SK-N-SH (cell line): ENCODE measurements around the gene CHCHD6. TPM values are rescaled to one million over a fixed set of nuclear protein-coding genes. Genes with fewer than 3 reads are reported as not detected.

Source experiments
- CTCF ChIA-PET: fragments of 300-600, 350-600 bp; formaldehyde crosslinking; extraction: SDS; loops from one replicate; lab custom pipeline; 2021; lab: Yijun Ruan, JAX
- POLR2A ChIA-PET: fragments of 350-600 bp; sonication (Branson Sonifier 250); formaldehyde crosslinking; extraction: SDS; loops from one replicate; lab custom pipeline; 2020; ENCODE audit warnings: antibody characterized with exemption, inconsistent platforms; lab: Yijun Ruan, JAX
- DNase-seq: peaks from one replicate; pipeline ENCODE4 v3.0.0; 2012
- H2AFZ ChIP-seq: fragments of 200-600 bp; sonication (generic); 2 replicates; pipeline ENCODE4 v1.8.1; 2016; ENCODE audit warnings: antibody characterized with exemption, mild to moderate bottlenecking, low read depth
- H3F3A ChIP-seq: fragments of 200-600 bp; sonication (generic); replicated peaks from 2 replicates; pipeline ENCODE3; 2016; ENCODE audit warnings: antibody characterized with exemption, mild to moderate bottlenecking; ENCODE audit not compliant: insufficient read depth
- H3K27ac ChIP-seq, 2 experiments: fragments of 200-500 bp in 1 of 2; fragments of 200-600 bp in 1 of 2; sonication (Bioruptor generic) in 1 of 2; sonication (generic), shearing (Covaris generic) in 1 of 2; 2 replicates each; pipeline versions ENCODE4 v1.5.1 to v1.6.1; 2014 to 2016; ENCODE audit warnings: low read depth in 2 of 2, inconsistent platforms in 1 of 2, low read length in 1 of 2, mild to moderate bottlenecking in 1 of 2, mixed read lengths in 1 of 2
- H3K27me3 ChIP-seq: fragments of 200-600 bp; sonication (generic), shearing (Covaris generic); 2 replicates; pipeline ENCODE4 v1.6.1; 2016; ENCODE audit warnings: mixed run types; ENCODE audit not compliant: insufficient read depth
- H3K36me3 ChIP-seq, 2 experiments: fragments of 200-500 bp in 1 of 2; fragments of 200-600 bp in 1 of 2; sonication (Bioruptor generic) in 1 of 2; sonication (generic) in 1 of 2; replicated peaks in 1 of 2; 2 replicates each; pipeline versions ENCODE3 to v1.5.1; 2014 to 2016; ENCODE audit warnings: low read length in 1 of 2, mild to moderate bottlenecking in 1 of 2; ENCODE audit not compliant: insufficient read depth in 2 of 2, control insufficient read depth in 1 of 2
- H3K4me1 ChIP-seq, 2 experiments: fragments of 200-500 bp in 1 of 2; fragments of 200-600 bp in 1 of 2; sonication (Bioruptor generic) in 1 of 2; sonication (generic), shearing (Covaris generic) in 1 of 2; 2 replicates each; pipeline versions ENCODE4 v1.5.1 to v1.6.1; 2014 to 2016; ENCODE audit warnings: low read depth in 1 of 2, low read length in 1 of 2, mixed run types in 1 of 2; ENCODE audit not compliant: insufficient read depth in 2 of 2, control insufficient read depth in 1 of 2
- H3K4me2 ChIP-seq: fragments of 200-600 bp; sonication (generic), shearing (Covaris generic); 2 replicates; pipeline ENCODE4 v1.6.1; 2017; ENCODE audit warnings: mixed run types
- H3K4me3 ChIP-seq, 2 experiments: fragments of 200-500 bp in 1 of 2; fragments of 200-600 bp in 1 of 2; sonication (Bioruptor generic) in 1 of 2; sonication (generic), shearing (Covaris generic) in 1 of 2; 2 replicates each; pipeline versions ENCODE4 v1.5.1 to v1.8.1; 2014 to 2016; ENCODE audit warnings: low read depth in 2 of 2, inconsistent platforms in 1 of 2, low read length in 1 of 2, mild to moderate bottlenecking in 1 of 2, mixed read lengths in 1 of 2, moderate library complexity in 1 of 2
- H3K79me2 ChIP-seq: fragments of 200-600 bp; sonication (generic); 2 replicates; pipeline ENCODE4 v1.8.1; 2017; ENCODE audit warnings: mild to moderate bottlenecking; ENCODE audit not compliant: insufficient read depth
- H3K9ac ChIP-seq: fragments of 200-600 bp; sonication (generic); 2 replicates; pipeline ENCODE4 v1.6.1; 2017; ENCODE audit warnings: mixed run types
- H3K9me2 ChIP-seq: fragments of 200-600 bp; sonication (generic); 2 replicates; pipeline ENCODE4 v1.6.1; 2017; ENCODE audit warnings: mixed run types
- H3K9me3 ChIP-seq: fragments of 200-600 bp; sonication (generic); 2 replicates; pipeline ENCODE4 v1.6.1; 2017; ENCODE audit warnings: mixed run types, mild to moderate bottlenecking, moderate library complexity
- H4K20me1 ChIP-seq: fragments of 200-600 bp; sonication (generic); 2 replicates; pipeline ENCODE4 v1.6.1; 2017; ENCODE audit warnings: mild to moderate bottlenecking, mixed run types; ENCODE audit not compliant: insufficient read depth
- CHD2 ChIP-seq: fragments of 150-350 bp; IDR thresholded peaks from 2 replicates; pipeline ENCODE4 v1.6.1; 2018; ENCODE audit warnings: low read length; ENCODE audit not compliant: partially characterized antibody
- CTCF ChIP-seq: fragments of 200-600 bp; sonication (generic); IDR thresholded peaks from 2 replicates; pipeline ENCODE4 v1.6.1; 2017; ENCODE audit warnings: antibody characterized with exemption, mild to moderate bottlenecking, moderate library complexity
- EZH2phosphoT487 ChIP-seq: fragments of 200-600 bp; sonication (generic); IDR thresholded peaks from 2 replicates; pipeline ENCODE4 v1.6.1; 2017; ENCODE audit warnings: low read depth, mixed run types, mild to moderate bottlenecking, antibody characterized with exemption, moderate library complexity, borderline replicate concordance
- JUND ChIP-seq: IDR thresholded peaks from 2 replicates; pipeline ENCODE4 v1.4.0; 2012
- MXI1 ChIP-seq: IDR thresholded peaks from 2 replicates; pipeline ENCODE4 v1.6.1; 2012; ENCODE audit warnings: mild to moderate bottlenecking, low read depth, low read length, improper control_type of control experiment
- NFIC ChIP-seq: IDR thresholded peaks from 2 replicates; pipeline ENCODE4 v1.4.0; 2012; ENCODE audit warnings: borderline replicate concordance
- NRF1 ChIP-seq: IDR thresholded peaks from 2 replicates; pipeline ENCODE4 v1.6.1; 2012; ENCODE audit warnings: low read depth, mild to moderate bottlenecking, low read length
- PBX3 ChIP-seq: IDR thresholded peaks from 2 replicates; pipeline ENCODE4; 2012
- RCOR1 ChIP-seq: fragments of 150-350 bp; IDR thresholded peaks from 2 replicates; pipeline ENCODE4 v1.6.1; 2017; ENCODE audit warnings: antibody characterized with exemption, low read length
- REST ChIP-seq: IDR thresholded peaks from 2 replicates; pipeline ENCODE4 v1.6.1; 2012; ENCODE audit warnings: mild to moderate bottlenecking, low read depth, low read length, moderate library complexity
- RFX5 ChIP-seq: IDR thresholded peaks from 2 replicates; pipeline ENCODE4 v1.6.1; 2012; ENCODE audit warnings: mild to moderate bottlenecking, improper control_type of control experiment, low read length
- RXRA ChIP-seq: IDR thresholded peaks from 2 replicates; pipeline ENCODE4 v1.4.0; 2012; ENCODE audit warnings: low read depth, mild to moderate bottlenecking, borderline replicate concordance
- SIN3A ChIP-seq: IDR thresholded peaks from 2 replicates; pipeline ENCODE4 v1.6.1; 2012; ENCODE audit warnings: low read depth, mild to moderate bottlenecking, low read length, moderate library complexity, borderline replicate concordance
- SMC3 ChIP-seq: IDR thresholded peaks from 2 replicates; pipeline ENCODE4 v1.6.1; 2012; ENCODE audit warnings: low read depth, low read length, improper control_type of control experiment
- TEAD4 ChIP-seq: IDR thresholded peaks from 2 replicates; pipeline ENCODE4 v1.4.0; 2012; ENCODE audit warnings: mild to moderate bottlenecking, borderline replicate concordance; ENCODE audit not compliant: insufficient read depth
- USF1 ChIP-seq: IDR thresholded peaks from 2 replicates; pipeline ENCODE4 v1.4.0; 2012; ENCODE audit warnings: low read depth, borderline replicate concordance
- USF2 ChIP-seq: fragments of 150-350 bp; IDR thresholded peaks from 2 replicates; pipeline ENCODE4 v1.6.1; 2017; ENCODE audit warnings: antibody characterized with exemption, low read length, low read depth, borderline replicate concordance
- YY1 ChIP-seq: IDR thresholded peaks from 2 replicates; pipeline ENCODE4 v1.4.0; 2012; ENCODE audit warnings: low read depth, mild to moderate bottlenecking
- ZBTB33 ChIP-seq: IDR thresholded peaks from 2 replicates; pipeline ENCODE4 v1.4.0; 2012; ENCODE audit warnings: low read depth, borderline replicate concordance
- WGBS: methylation state at CpG from one replicate; pipeline ENCODE4 v1.1.6; 2017; ENCODE audit warnings: low lambda C conversion rate; 5-methylcytosine and 5-hydroxymethylcytosine counted together
- polyA plus RNA-seq, 3 experiments: library from polyadenylated mRNA; depleted of rRNA; stranded (reverse); fragments of >200 nt; gene quantifications; 2 replicates each; pipeline ENCODE4 v1.2.3, GENCODE V29; 2012

The CHCHD6 gene
- polyA plus RNA-seq, 1 of the 3 experiments (the other 2 are of a cell fraction), result 42.5 TPM

GRCh38 chr3:126714921-126715320 is 10.9 kb downstream of the CHCHD6 start:
- WGBS, result 90% methylated on average over 6 of the region's 6 CpGs
- peaks cover 54% of the 10 kb centered on the region for H3K79me2 ChIP-seq
- peak overlapping the region in 1 of 2 experiments; percentile 66; a peak in 2 of 4 replicates for H3K27ac ChIP-seq
- DNase-seq, result peak; percentile 53
- H3K36me3 ChIP-seq, result no peaks in the 10 kb centered on the region
- no peaks in the 10 kb centered on the region for H3K9me3 ChIP-seq
- peaks cover 0 to 23% of the 10 kb centered on the region in 2 experiments; a peak in 1 of 4 replicates for H3K4me1 ChIP-seq
- no peaks in the 10 kb centered on the region for H3K9me2 ChIP-seq
- no peak overlapping the region for H3K4me2 ChIP-seq
- H3K27me3 ChIP-seq, result no peaks in the 10 kb centered on the region
- H3K9ac ChIP-seq, result no peak overlapping the region
- peaks cover 3% of the 10 kb centered on the region for H4K20me1 ChIP-seq
- ChIA-PET POLR2A (no interaction called here), CTCF (interaction anchor here (0.7 to 2.6 kb wide), 13 partner anchors 8 to 246 kb away, joined by 3 to 11 read pairs (median 4); partner anchors contain the start of gene CHCHD6)
- H2AFZ ChIP-seq, result no peak overlapping the region
- H3F3A ChIP-seq, result no peaks in the 10 kb centered on the region
- TF ChIP-seq NFIC (no peak), JUND (no peak), SIN3A (no peak), TEAD4 (no peak), CHD2 (no peak), MXI1 (no peak), USF1 (no peak), SMC3 (no peak), YY1 (no peak), REST (no peak), RCOR1 (no peak), USF2 (no peak), RXRA (no peak), CTCF (no peak), EZH2phosphoT487 (no peak), NRF1 (no peak), ZBTB33 (no peak), PBX3 (no peak), RFX5 (no peak)
- no peak overlapping the region for H3K4me3 ChIP-seq
